NCI-H128 (cell line): ENCODE results near the gene ASB10.
A peak's percentile ranks its signal among the peaks of the same experiment; 100 is the strongest.

Experiments
- DNase-seq: peaks from one replicate; lab custom pipeline; 2025; ENCODE audit not compliant: unreplicated experiment; lab: John Stamatoyannopoulos, UW

Gene ASB10

DNA sequence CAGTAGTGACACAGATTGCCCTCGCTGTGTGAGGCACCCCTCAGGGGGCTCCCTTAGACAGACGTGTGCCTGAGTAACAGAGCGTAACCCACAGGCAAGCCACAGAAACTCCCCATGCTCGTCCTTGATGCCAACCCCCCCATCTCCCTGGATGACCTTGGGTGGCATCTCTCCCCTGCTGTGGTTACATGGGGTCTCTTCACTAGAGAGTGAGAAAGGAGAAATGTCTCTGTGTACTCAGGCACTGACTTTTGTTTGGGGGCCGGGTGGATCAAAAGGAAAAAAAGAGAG is 1.1 kb upstream of the ASB10 start:
- DNase-seq: no peak

DNA sequence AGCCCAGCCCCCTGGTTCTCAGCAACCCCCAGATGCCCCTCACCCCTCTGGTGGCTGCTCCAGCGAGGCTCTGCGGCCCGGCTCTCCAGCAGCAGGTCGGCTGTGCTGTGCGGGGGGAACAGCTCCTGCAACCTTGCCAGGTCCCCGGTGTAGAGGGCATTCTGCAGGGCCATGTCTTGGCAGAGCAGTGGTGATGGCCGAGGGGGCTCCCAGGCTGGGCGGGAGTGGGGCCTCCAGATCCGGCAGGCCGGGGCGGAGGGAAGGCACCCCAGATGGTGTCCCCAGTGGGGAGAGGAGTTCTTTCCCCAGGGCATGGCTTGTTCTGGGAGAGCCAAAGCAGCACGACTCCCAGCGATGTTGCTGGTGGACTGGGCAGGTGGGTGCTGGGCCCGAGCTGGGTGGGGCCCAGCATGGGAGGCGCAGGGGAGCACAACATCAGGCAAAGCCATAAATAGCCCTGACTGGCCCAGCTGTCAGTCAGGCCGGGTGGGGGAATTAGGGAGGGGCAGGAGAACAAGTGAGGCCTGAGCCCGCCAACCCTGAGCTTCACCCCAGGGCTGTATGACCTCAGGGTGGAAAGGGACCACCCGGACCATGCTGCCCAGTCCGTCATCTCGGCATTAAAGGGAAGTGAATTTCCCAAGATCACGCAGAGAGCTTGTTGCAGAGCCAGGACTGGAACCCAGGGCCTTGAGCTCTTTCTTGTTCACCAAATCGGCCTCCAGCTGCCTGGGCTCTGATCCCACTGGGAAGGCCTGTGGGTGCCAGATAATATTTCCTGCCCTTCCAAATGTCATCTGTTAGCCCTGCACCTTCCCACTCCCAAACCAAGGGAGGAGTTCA is 580 bp upstream of the ASB10 start:
- no peak for DNase-seq

DNA sequence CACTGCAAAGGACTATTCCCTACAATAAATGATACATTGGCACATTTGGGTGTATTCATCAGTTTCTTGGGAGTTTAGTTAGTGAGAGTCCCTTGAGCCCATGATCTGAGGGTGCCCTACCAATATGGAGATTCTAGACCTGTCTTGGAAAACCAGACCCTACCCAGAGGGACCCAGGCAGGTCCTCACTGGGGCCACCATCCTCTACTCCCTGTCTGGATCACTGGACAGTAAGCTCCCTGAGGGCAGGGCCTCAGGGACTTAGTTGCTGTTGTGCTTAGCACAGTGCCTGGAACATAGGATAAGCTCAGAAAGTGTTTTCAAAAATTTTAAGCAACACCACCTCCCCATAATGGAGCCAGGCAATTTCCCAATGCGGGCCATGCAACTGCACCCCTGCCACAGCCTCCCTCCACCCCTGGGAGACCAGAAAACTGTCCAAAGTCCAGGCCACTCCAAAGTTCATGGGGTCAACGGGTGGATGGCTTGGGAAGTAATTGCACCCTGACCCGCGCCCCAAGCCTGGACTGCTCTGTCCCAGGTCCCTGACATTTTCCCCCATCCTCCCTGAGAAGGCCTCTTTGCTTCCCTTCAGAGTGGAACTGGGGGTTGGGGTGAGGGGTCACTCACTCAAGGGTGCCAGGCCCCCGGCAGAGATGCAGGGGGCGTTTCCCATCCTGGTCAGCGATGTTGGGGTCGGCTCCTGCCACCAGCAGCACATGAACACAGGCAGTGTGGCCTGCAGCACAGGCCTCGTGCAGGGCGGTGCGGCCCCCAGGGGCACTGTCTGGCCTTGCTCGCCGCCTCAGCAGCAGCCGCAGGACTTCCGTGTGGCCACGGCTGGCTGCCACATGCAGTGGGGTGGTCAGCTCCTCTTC is 1.0 kb downstream of the ASB10 start:
- DNase-seq: no peak

DNA sequence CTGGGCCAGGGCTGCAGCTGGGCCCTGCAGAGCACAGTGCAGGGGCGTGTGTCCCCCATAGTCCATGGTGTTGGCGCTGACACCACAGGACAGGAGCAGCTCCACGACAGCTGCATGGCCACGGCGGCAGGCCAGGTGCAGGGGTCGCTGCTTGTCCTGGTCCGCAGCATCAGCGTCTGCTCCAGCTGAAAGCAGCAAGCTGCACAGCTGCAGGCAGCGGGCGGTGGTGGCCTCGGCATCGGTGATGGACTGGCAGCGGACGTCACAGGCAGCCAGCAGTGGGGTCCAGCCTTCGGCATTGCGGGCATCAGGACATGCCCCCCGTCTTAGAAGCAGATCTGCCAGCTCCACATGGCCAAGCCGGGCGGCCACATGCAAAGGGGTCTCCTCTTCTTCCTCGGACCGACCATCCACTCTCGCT is 6.0 kb downstream of the ASB10 start:
- DNase-seq: no peak

DNA sequence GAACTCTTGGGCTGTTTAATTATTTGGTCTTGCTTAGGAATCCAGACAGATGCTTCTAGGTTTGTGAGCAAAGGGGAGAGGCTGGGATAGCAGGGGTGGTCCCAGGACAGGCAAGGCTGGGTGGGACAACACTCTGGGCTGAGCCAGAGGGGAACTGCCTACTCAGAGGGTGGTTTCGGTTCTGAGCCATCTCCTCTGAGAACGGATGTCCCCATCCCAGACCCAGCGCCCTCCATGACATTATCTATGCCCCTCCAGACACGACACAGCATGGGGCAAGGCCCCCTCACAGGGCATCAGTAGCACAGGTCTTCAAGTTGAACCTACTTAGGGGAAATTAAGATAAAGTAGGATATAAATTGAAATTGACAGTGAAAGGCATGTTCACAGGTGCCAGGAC is 7.1 kb downstream of the ASB10 start:
- DNase-seq: no peak

DNA sequence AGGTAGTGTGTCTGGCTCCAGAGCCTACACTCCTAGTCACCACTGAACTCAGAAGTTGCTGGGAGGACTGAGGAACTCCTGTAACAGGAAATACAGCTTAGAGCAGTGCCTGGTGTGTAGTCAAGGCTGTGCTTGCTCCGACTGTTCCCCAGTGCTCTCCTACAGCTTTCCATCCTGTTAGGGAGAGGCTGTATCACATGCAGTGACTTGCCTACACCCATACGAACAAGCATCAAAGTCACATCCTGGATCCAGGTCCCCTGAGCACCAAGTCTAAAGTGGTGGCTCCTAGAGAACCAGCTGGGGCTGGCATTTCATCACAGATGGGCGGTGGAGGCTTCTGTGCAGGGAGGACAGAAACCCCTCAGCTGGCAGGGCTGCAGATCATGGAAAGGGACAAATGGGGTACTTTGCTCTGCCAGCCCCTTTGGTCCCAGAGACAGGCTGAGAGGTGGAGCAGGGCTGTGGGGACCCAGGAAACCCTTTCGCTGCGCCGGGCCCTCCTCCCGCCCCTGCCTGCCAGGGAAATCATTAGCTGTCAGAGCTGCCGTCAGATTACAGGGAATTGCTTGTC is 7.7 kb downstream of the ASB10 start:
- no peak for DNase-seq

DNA sequence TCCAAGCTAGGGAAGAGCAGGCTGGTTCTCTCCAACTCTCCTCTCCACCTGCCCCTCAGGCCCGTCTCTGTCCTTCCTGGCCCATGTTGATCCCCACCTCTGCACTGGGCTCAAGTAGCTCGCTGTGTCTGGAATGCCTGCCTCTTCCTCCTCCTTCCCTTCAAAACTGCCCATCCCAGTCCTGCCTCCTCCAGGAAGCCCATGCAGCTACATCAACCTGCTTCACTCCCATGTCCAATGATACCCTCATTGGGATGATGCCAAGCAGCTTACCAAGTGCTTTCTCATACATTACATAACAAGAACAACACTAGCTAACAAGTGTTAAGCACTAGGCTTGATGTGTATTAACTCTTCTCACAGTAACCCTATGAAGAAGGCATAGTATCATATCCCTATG is 8.2 kb downstream of the ASB10 start:
- no peak for DNase-seq

DNA sequence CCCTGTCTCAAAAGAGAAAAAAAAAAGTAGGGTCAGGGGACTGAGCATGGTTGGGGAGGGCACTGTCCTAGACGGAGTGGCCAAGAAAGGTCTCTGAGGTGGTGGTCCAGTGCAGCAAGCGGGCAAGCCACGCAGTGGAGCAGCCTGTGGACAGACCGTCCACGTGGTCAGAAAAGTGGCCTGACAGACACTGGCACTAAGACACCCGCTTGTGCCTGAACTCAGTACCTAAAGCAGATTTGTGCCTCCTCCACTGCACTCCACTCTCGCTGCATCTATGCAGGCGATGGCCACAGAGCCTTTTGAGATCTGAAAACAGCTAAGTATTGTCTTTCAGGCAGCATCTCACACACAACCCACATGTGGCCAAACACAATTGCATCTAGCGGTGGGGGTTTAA is 8.8 kb downstream of the ASB10 start:
- DNase-seq: no peak

DNA sequence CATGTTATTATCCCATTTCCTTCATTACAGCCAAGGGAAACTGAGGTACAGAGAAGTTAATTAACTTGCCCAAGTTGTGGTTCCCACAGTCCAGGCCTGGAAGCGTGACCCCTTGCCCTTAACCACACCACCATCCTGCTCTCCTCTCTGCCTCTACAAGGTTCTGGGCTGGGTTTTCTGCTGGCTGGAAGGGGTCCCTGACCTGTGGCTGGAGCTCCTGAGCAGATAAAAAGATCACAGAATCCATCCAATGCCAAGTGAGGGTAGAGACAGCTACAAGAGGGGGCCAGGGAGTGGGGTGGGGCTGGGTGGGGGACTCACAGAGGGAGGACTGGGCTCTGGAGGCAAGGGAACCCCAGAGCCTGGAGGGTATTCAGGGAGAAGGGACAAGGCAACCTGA is 9.7 kb downstream of the ASB10 start:
- no peak for DNase-seq

DNA sequence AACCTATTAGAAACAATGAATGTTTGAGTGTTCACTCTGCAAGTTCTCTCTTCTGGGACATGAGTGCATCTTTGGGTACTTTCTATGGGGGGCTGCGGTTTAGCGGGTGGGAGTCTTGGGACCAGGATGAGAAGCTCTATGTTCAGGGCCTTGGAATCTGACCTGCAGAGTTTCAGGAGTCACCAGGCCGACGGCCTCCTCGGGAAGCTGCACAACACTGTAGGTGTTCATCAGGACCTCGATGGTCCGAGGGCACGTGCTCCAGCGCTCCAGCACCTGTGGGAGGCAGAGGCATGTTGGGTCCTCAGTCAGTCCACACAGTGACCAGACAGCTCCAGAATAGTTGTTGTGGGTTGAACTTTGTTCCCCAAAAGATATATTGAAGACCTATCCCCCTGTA is 10.6 kb downstream of the ASB10 start:
- DNase-seq: no peak

DNA sequence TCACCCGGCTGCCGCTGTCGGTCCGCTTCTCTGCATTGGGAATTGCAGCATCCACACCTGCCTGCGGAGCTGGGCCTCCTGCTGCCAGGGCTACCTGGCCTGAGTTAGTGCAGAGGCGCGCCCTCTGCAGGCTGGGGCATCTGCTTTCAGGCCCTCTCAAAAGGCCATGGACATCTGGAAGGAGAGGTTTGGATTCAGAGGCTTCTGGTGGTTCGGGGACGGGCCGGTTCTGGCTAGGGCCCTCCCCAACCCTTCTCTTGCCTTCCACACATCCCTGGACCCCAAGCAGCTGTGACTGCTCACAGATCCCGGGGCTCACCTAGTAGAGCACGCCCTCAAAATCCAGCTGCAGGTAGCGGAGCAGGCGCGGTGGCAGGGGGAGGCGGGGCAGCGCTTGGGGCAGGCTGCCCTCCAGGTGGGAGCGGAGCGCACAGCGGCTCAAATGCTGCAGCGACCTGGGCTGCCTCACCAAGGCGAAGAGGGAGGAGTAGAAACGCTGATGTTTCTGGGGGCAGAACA is 11.2 kb downstream of the ASB10 start:
- DNase-seq: no peak

DNA sequence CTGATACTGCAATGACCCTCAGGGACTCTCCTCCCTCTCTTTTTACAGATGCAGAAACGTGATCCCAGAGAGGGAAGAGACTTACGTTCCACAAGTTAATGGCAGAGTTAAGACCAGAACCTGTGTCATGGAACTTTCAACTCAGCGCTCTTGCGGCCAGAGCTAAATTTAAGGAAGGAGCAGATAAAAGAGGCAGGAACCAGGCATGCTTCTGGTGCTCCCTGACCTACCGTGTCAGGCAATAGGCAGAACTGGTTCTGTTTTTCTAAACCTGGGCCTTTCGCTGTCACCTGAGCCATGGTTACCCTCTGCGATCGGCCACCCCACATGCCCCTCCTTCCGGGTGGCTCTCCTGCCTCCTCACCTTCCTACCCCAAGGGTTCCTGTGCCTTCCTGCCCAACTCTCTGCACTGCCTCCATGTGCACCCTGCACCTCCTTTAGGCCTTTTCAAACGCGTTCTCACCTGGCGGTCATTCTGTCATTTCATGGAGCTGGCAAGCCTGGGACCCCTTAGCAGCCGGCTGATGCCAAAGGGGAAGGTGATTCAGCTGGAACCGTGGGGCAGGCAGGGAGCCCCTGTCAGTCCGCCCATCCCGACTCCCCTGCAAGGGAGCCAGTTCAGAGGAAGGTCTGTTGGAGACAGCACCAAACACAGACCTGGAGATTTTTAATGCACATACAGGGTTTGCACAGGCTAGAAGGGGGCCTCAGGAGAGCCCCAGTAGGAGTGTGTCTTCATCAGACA is 11.8 kb downstream of the ASB10 start:
- no peak for DNase-seq

DNA sequence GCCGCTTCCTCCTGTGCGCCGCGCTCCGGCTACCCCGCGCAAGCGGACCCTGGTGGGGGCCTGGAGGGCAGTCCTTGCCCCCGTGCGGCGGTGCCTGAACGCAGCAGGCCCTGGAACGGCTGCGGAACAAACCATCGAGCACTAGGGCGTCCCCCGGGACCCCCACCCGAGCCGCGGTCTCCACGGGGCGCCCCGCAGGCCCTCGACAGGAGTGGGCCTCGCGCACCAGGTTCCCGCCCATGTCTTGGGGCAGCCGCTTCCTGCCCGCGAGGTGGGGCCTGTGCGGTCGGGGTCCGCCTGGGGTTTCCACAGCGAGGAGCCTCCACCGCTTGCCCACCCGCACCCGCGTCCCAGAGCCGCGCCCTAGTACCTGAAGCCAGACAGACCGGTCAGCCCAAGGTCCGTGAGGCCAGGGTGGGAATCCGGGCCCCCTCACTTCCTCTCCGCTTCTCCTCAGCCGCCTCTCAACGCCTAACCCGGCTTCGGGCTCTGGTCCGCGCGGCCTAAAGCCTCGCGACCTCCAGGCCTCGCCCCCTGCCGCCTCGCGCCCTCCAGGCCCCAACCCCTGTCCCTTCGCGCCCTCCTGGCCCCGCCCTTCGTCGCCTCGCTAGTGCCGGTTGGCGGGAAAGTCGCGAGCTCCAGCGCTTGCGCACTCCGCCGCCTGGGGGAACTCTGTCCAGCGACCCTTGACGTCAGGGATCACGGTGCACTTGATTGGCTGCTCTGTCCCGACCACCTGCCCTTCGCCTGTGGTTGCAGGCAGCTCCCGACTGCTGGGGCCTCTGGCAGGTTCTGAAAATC is 12.6 kb downstream of the ASB10 start:
- DNase-seq: no peak

DNA sequence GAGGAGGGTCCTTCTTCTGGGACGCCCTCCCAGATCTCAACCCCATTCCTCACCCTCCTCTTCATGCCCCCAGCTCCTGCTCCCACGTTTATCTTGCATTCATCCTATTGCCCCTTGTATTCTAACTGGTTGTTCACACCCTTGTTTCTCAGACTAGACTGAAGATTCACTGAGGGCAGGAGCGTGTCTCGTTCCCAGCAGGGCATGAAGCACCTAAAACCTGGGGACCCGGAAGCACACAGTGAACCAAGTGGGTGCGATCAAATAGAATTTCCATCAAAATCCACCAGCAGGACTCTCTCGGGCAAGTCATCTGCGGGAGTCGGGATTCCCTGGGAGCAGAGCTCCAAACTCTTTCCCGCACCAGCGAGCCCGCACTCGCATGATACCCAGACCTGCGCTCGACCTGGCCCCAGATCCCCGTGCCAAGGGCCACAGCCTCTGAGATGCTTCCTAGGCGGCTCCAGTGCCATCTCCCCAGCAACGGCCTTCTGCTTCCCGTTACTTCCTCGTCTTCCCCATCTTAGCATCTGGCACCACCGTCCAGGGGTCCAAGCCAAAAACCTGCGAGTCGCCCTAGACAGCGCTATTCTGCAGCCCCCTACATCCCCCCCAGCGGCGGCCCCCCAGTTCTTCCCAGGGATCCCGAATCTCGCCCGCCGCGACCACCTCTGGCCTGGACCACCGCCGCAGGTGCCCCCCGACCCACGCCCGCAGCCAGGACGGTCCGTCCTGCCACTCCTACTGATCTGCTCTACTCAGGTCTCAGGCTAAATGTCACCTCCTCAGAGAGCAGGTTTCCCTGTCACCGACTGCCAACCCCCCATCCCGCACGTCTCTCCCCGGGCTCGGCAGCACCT is 13.4 kb downstream of the ASB10 start:
- DNase-seq: no peak

DNA sequence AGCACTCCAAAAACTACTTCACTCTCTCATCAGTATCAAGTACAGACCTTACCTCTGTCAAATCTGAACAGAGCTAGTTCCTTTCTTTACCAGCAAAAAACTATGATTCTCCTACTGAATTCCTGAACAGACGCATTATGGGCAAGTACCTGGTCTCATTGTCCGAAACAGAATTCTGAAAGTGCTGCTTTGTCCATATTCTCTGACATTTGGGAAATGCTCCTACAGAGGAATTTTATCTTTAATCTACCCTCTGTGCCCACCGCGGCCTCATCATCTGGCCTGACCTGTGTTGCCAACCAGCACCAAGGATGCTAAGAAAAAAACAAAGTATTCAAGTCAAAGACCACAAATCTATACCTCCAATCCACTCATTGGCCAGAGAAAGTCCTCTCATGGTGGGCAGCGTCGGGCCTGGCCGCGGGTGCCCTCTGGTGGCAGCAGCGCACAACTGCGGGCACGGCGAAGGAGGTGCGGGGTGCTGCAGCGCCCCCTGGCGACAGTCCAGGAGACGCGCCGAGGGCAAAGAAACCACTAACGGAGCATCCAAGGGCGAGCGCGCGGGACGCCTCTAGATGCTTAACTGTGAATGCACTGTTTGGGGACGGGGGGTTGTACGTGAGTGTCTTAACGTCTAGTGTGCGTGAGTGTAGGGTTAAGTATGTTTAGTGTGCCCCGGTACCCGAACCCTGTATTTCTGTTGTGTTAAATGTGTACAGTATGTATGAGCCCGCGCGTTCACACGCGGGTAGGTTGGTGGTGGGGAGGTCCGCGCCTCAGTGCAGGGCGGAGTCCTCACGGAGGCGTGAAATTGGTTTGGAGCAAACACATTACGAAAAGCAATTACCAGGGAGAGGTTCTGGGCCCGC is 14.5 kb downstream of the ASB10 start:
- peak; percentile 23 for DNase-seq

DNA sequence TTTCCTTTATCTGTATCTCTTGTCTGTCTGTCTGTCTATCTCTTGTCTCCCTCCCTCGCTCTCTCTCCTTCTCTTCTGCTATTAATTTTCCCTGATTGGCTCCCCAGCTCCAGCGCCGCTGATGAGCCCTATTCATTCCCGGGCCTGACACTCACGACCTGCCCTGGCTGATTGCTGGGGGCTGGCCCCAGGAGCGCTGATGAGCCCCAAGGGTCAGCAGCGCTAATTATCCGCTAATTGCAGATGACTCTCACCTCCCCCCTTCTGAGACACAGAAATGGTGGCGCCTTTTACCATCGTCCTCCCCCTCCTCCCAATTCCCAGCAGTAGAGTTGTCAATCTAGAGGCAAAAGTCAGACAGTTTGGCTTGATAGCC is 18.3 kb downstream of the ASB10 start:
- no peak for DNase-seq

DNA sequence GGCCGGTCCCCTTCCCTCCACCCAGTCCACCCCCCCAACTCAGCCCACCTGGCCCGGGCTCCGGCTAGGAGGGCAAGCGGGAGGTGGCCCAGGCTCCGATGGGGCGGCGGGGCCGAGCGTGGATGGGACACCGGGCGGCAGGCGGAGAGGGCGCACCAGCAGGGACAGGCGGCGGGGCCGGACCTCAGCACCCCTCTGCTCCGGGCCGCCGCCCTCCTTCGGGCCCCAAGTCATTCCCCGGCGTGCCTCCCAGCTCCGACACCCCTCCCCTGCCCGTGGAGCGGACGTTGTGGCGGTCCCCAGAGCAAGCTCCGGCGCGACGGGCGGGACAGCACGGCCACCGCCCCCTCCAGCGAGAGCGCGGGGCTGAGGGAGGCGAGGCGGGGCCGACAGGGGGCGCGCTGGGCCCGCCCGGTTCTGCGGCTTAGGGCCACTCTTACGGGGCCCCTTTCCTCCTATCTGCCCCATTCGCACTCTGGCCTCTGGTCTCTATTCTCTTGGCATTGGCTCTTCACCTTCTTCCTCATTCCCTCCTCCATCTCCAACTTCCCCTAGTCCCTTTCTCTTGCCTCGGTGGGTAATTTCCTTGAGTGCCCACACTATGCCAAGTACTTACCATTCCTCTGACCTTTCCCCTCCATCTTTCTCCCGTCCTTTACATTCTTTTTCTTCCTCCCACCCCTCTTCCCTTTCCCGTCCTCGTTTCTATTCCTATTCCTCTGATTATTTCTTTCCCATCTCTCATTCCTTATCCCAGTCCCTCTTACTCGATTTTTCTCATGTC is 18.9 kb downstream of the ASB10 start:
- DNase-seq: no peak
